Measurements from ENCODE around the gene HIF1A. TPM values are rescaled to one million over a fixed set of nuclear protein-coding genes. Genes with fewer than 3 reads are reported as not detected.

The HIF1A gene
- total RNA-seq, 1 donor from 2014 or later, result 299 TPM

DNA sequence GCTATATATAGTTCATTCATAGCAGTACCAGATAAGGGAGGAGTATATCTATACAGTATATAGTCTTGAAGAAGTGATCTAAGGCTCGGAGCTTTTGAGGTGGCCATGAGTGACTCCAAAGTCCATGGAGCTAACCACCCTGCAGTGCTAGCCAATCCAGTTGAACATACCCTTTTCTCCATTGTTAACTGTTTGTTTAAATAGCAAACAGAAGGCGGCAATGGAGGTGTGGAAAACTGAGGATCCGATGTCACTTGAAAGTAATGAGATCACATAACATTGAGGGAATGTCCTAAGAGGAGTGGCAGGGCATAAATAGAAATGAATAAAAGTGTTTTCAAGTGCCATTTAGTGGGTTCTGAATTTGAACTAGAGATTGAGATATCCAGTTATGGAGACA is 54.6 kb downstream of the HIF1A start:
- Mint-ChIP-seq H3K4me3 (no peak overlapping the region), H3K9me3 (no peaks in the 10 kb centered on the region), H3K4me1 (peaks cover 4% of the 10 kb centered on the region), H3K27ac (no peak overlapping the region), H3K27me3 (ENCODE audit: insufficient read depth, low read depth) (no peaks in the 10 kb centered on the region), H3K36me3 (peaks cover 22% of the 10 kb centered on the region)
- H3K36me3 ChIP-seq, result peaks cover 30% of the 10 kb centered on the region
- H3K4me3 ChIP-seq, result no peak overlapping the region
- no peak for DNase-seq (ENCODE audit: low spot score)
- no peak for TF ChIP-seq EZH2 (IDR thresholded peaks at IDR 0.05)
- TF ChIP-seq CTCF (IDR thresholded peaks at IDR 0.05), result no peak
- TF ChIP-seq EZH2phosphoT487 (IDR thresholded peaks at IDR 0.05), result no peak
- no peak overlapping the region for H3K9ac ChIP-seq
- H3K27me3 ChIP-seq, result no peaks in the 10 kb centered on the region
- no peaks in the 10 kb centered on the region for H3K79me2 ChIP-seq (ENCODE audit: low read depth)
- no peaks in the 10 kb centered on the region for H3K9me3 ChIP-seq (ENCODE audit: low read depth)
- H4K20me1 ChIP-seq (ENCODE audit: low read depth), result peaks cover 2% of the 10 kb centered on the region
- peaks cover 3% of the 10 kb centered on the region for H3K4me1 ChIP-seq
- H3K27ac ChIP-seq, result peak overlapping the region; percentile 34
- no peak overlapping the region for H2AFZ ChIP-seq (replicated peaks)
- no peak overlapping the region for H3K4me2 ChIP-seq
- peaks cover 42% of the 10 kb centered on the region for H3F3A ChIP-seq (ENCODE audit: low read depth)

- peaks cover 4% of the 10 kb centered on the region for H3K4me1 ChIP-seq
- DNase-seq (ENCODE audit: low spot score), result no peak
- H3K4me1 Mint-ChIP-seq, result peaks cover 4% of the 10 kb centered on the region
- no peaks in the 10 kb centered on the region for H3K79me2 ChIP-seq (ENCODE audit: low read depth)
- H3K27me3 Mint-ChIP-seq (ENCODE audit: insufficient read depth, low read depth), result no peaks in the 10 kb centered on the region
- H3K36me3 Mint-ChIP-seq, result peaks cover 14% of the 10 kb centered on the region
- TF ChIP-seq CTCF (IDR thresholded peaks at IDR 0.05), result no peak
- no peak for TF ChIP-seq EZH2phosphoT487 (IDR thresholded peaks at IDR 0.05)
- TF ChIP-seq EZH2 (IDR thresholded peaks at IDR 0.05), result no peak
- H3K4me3 ChIP-seq, result no peak overlapping the region
- peaks cover 24% of the 10 kb centered on the region for H3K36me3 ChIP-seq
- peaks cover 41% of the 10 kb centered on the region for H3F3A ChIP-seq (ENCODE audit: low read depth)
- no peaks in the 10 kb centered on the region for H3K9me3 ChIP-seq (ENCODE audit: low read depth)
- no peaks in the 10 kb centered on the region for H3K9me3 Mint-ChIP-seq
- H3K27ac Mint-ChIP-seq, result no peak overlapping the region
- H3K4me2 ChIP-seq, result no peak overlapping the region
- no peaks in the 10 kb centered on the region for H3K27me3 ChIP-seq
- H3K9ac ChIP-seq, result no peak overlapping the region
- H3K27ac ChIP-seq, result no peak overlapping the region
- peaks cover 2% of the 10 kb centered on the region for H4K20me1 ChIP-seq (ENCODE audit: low read depth)
- no peak overlapping the region for H2AFZ ChIP-seq (replicated peaks)
- peak overlapping the region; percentile 18 for H3K4me3 Mint-ChIP-seq
These were observed 55.6 kb downstream of the HIF1A start for GRCh38 chr14:61750708-61751474.

DNA sequence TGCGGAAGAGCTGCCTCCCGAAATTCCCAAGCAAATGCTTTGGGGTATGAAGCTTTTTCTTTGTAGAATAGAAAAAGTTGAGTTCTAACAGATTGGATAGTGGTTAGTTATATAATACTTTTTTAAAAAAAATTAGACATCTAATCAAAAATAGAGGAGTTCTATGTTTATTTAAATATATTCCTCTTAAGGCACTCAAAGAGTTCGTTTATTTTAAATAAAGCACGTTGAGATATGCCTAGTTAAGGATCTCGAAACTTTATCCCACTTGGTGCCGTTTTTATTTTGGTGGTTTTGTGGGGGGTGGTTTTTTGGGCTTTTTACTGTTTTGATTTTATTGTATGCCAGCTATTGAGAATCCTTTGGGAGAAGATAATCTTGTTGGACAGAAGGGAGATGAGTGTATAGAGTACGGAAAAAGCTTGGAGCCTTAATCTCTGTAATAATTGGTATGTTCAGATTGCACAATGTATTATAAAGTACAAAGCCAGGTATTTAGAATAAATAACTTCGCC is 56.2 kb downstream of the HIF1A start:
- Histone ChIP-seq H2AFZ (replicated peaks) (no peak overlapping the region), H3K4me1 (peaks cover 4% of the 10 kb centered on the region), H3K9me3 (ENCODE audit: low read depth) (no peaks in the 10 kb centered on the region), H3K36me3 (peaks cover 24% of the 10 kb centered on the region), H4K20me1 (ENCODE audit: low read depth) (peaks cover 2% of the 10 kb centered on the region), H3K4me3 (no peak overlapping the region), H3F3A (ENCODE audit: low read depth) (peaks cover 40% of the 10 kb centered on the region), H3K9ac (no peak overlapping the region), H3K79me2 (ENCODE audit: low read depth) (no peaks in the 10 kb centered on the region), H3K27me3 (no peaks in the 10 kb centered on the region), H3K27ac (no peak overlapping the region), H3K4me2 (no peak overlapping the region)
- TF ChIP-seq EZH2phosphoT487 (IDR thresholded peaks at IDR 0.05) (no peak), CTCF (IDR thresholded peaks at IDR 0.05) (no peak)
- H3K4me3 Mint-ChIP-seq, result no peak overlapping the region
- H3K27ac Mint-ChIP-seq, result no peak overlapping the region
- peaks cover 13% of the 10 kb centered on the region for H3K36me3 Mint-ChIP-seq
- no peaks in the 10 kb centered on the region for H3K27me3 Mint-ChIP-seq (ENCODE audit: insufficient read depth, low read depth)
- H3K9me3 Mint-ChIP-seq, result no peaks in the 10 kb centered on the region
- peaks cover 4% of the 10 kb centered on the region for H3K4me1 Mint-ChIP-seq
- DNase-seq (ENCODE audit: low spot score), result no peak

Data from neural progenitor cell (in vitro differentiated cells).